ENCODE measurements around the gene NEURL1B.

DNA sequence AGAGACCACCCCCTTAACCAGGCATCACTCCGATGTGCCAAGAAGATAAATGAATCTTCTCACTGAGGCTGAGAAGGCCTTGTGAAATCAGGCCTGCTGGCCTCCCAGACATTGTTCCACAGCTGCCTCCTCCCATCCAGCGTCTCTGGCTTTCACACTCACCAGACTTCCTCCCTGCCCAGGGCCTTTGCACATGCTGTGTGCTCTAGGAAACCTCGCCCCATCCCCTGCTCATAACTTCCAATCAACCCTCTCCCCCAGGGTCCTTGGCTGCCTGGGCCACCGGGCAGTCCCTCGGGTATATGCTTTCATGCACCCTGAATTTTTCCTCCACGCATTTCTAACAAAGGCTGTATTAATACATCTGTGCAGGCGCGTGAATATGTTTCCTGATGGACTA, 71.5 kb downstream of the NEURL1B start:
- TF ChIP-seq, protein P1, sequence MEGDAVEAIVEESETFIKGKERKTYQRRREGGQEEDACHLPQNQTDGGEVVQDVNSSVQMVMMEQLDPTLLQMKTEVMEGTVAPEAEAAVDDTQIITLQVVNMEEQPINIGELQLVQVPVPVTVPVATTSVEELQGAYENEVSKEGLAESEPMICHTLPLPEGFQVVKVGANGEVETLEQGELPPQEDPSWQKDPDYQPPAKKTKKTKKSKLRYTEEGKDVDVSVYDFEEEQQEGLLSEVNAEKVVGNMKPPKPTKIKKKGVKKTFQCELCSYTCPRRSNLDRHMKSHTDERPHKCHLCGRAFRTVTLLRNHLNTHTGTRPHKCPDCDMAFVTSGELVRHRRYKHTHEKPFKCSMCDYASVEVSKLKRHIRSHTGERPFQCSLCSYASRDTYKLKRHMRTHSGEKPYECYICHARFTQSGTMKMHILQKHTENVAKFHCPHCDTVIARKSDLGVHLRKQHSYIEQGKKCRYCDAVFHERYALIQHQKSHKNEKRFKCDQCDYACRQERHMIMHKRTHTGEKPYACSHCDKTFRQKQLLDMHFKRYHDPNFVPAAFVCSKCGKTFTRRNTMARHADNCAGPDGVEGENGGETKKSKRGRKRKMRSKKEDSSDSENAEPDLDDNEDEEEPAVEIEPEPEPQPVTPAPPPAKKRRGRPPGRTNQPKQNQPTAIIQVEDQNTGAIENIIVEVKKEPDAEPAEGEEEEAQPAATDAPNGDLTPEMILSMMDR (IDR thresholded peaks at IDR 0.05) = no peak
- no peak for TF ChIP-seq EZH2 (IDR thresholded peaks at IDR 0.05; ENCODE audit: borderline replicate concordance, insufficient read depth, low read depth, low read length, poor library complexity, severe bottlenecking)

Data from B cell (primary cell).